Measurements from ENCODE around the gene CHRND.
"Not testable (repeated sequence)": the region's sequence is repeated elsewhere in the genome, so short reads cannot be mapped to it uniquely, and the experiment has no call there.

Gene CHRND

DNA sequence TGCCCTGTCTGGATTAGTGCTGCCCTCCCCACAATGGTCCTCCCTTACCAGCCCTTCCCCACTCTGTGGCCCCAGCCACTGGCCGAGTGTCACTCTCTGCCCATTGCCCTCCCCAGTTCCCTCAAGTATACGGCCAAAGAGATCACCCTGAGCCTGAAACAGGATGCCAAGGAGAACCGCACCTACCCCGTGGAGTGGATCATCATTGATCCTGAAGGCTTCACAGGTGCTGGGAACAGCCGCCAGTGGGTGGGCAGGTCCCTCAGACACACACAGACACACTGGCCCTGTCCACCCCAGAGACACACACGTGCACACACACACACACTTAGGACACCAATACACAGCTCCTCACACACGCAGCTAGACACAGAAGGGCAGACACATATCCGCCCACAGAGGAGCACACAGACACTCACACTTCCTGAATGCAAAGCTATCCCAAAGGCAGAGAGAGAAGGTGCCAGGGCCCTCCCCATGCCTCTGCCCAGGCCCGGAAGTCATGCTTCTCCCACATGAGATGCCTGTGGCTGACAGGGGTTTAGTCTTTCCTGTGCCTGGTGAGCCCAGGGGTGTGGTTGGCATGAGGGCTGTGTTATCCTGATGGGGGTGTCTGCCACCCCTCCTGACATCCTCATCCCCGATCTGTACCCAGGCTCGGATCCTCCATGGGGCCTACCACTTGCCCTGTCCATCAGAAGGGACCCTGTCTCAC lies 2.9 kb downstream of the CHRND start:
- no peak for DNase-seq

DNA sequence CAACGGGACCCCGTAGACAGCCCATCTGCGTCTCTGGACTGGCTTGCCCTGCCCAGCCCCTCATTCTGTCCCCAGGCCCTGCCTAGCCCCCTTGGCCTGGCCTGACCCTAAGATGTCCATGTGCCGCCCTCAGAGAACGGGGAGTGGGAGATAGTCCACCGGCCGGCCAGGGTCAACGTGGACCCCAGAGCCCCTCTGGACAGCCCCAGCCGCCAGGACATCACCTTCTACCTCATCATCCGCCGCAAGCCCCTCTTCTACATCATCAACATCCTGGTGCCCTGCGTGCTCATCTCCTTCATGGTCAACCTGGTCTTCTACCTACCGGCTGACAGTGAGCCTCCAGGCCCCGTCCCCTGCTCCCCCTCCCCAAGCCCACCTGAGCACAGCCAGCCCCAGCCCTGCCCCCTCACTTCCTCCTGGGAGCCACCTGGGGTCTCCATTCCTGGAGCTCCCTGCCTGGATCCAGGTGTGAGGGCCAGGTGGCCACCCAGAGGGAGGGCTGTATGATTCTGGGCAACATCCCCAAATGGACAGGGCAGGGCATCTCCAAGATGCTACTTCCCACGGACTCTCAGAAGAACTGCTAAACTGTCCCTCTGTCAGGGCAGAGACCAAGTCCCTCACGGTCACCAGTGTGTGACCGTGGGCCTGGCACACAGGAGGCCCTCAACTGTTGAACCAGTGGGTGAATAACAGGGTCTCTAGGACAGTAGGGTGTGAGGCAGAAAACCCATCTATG lies 4.0 kb downstream of the CHRND start:
- no peak for DNase-seq

DNA sequence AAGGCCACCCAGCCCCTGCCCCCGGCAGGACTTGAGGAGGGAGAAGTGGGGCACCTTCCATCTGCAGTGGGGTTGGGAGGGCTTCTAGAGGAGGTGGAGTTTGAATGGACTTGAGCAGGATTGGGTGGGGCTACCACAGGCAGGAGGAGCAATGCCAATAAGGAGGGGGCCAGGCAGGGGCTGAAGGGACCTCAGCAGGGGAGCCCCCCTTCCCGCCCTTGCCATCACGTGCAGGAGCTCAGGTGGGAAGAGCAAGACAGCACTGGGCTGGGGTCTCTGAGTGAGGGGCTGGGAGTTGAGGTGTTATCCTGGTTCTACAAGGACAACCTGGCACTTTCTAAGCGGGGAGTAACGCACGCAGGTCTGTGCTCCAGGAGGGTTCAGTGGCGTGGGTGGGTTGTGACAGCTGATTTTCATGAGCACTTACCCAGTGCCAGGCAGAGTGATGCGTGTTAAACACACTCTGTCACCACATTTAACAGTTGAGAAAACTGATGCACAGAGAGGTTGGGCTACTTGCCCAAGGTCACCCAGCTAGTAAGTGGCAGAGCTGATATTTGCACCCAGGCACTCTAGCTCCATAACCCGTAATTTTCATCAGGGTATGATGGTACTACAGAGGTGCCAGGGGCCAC lies 4.8 kb downstream of the CHRND start:
- no peak for DNase-seq

DNA sequence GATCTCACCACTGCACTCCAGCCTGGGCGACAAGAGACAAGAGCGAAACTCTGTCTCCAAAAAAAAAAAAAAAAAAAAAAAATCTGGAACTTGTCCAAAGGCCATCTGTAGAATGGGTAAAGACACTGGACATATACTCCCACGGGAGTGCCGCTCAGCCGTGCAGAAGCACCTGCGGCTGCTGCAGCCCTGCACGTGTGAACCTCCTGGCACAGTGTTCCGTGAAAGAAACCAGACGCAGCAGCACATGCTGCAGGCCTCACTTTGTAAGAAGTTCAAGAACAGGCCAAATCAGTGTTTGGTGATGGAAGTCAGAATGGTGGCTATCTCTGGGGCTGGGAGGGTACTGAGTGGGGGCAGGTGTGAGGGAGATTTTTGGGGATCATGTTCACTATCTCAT lies 6.5 kb downstream of the CHRND start:
- DNase-seq, result no peak

- not testable (repeated sequence) for DNase-seq
These were observed 6.9 kb downstream of the CHRND start for GRCh38 chr2:232532821-232533220.

DNA sequence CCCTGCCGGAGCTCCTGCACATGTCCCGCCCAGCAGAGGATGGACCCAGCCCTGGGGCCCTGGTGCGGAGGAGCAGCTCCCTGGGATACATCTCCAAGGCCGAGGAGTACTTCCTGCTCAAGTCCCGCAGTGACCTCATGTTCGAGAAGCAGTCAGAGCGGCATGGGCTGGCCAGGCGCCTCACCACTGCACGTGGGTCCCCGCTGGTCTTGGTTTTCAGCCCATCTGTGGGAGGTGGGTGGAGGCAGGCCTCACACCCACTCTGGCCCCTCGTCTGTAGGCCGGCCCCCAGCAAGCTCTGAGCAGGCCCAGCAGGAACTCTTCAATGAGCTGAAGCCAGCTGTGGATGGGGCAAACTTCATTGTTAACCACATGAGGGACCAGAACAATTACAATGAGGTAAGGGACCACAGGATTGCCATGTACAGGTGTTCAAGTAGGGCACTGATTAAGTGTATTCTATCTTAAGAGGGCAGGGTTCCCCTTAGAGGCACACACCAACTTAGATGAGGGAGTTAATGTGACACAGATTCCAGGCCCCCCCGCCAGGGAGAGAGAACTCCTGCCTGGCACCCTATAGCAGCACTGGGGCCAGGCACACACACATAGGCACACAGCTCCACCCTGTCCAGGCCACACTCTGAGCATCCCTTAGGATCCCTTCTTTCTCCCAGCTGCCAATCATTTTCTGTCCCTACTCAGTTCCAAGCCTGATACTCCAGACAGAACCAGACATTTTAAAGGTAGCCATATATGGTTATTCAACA lies 8.2 kb downstream of the CHRND start:
- DNase-seq, result no peak

DNA sequence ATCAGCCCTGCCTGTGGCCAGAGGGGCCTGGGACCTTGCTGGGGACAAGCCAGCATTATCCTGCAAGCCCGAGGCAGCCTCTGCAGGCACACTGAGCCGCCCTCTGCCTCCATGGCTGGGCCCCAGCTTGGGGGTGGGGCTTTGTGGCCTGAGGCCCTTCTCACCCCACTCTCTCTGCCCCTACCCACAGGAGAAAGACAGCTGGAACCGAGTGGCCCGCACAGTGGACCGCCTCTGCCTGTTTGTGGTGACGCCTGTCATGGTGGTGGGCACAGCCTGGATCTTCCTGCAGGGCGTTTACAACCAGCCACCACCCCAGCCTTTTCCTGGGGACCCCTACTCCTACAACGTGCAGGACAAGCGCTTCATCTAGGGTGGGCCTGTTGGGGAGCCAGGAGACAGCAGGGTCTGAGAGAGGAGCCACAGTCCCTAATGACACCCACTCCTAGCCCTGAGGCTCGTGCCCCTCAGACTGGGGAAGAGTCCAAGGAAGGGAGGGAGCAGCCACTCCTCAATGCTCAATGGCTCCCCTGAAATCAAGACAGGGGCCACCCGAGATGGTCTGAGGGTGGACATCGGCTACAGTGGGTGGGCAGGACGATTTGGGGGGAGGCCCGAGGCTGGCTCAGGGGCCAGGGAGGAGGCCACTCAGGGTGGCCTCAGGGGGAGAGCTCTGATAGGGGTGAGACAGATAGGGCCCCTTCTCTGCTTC lies 9.1 kb downstream of the CHRND start:
- no peak for DNase-seq

GRCh38 chr2:232535761-232536530 lies 10.0 kb downstream of the CHRND start:
- no peak for DNase-seq

DNA sequence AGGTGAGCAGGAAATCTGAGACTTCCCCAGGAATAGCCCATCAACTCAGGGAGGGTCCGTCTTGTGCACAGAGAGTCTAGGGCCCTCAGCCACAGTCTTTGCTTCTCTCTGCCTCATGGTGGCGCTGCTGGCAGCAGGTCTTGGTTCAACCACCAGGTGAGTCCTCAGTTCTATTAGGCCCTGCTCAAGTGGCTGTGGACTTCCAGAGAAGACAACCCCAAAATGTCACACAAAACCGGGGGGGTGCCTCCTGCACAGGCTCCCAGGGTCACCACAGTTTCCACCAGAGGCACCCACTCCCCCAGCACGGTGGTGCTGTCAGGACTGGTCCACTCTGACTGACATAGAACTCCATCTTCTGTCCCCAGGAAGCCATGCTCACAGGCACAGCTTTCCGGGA lies 11.1 kb downstream of the CHRND start:
- DNase-seq, result no peak

DNA sequence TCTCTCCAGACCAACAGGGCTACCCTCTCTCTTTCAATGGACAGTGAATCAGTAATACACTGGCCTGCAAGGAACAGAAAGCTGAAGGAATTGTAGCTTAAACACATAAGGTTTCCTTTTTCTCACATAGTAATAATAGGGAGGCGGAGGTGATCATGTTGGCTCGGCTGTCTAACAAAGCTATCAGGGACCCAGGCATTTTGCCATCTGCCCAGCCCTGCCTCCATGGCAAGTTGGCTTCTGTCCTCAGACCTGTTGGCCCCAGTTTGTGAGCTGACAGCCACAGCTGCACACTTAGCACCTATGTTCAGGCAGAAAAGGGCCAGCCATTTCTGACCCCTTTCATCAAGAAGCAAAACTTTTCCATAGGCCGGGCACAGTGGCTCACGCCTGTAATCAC lies 11.5 kb downstream of the CHRND start:
- no peak for DNase-seq

GRCh38 chr2:232538671-232539070 lies 12.7 kb downstream of the CHRND start:
- DNase-seq, result no peak

- DNase-seq, result no peak
These were observed 13.6 kb downstream of the CHRND start, which contains the start of gene CHRNG for GRCh38 chr2:232539298-232540231. CHRNG (plus strand) TSS chr2:232539692; CDS start chr2:232539748, 56 bp downstream.

DNA sequence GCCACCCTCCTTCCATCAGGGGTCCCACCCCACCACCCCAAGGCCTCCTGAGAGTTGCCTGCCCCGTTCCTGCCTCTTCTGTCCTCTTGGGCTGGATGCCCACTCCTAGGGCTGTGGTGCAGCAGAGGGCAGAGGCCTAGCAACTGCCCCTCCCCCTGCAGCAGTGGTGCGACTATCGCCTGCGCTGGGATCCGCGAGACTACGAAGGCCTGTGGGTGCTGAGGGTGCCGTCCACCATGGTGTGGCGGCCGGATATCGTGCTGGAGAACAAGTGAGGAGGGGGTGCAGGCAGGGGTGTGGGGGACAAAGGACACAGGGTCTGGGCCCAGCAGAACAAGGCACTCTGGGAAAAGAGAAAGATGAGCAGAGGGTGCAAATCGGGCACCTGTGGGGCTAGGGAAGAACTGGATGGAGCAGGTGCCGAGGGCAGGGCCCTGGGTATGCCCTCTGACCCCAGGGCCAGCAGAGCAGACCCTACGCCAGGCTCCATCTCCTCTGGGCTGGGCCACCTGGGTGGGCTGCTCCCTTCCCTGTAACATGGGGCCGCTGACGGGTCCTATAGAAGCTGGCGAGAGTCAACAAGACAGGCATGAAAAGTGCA lies 14.6 kb downstream of the CHRND start:
- DNase-seq, result no peak

DNA sequence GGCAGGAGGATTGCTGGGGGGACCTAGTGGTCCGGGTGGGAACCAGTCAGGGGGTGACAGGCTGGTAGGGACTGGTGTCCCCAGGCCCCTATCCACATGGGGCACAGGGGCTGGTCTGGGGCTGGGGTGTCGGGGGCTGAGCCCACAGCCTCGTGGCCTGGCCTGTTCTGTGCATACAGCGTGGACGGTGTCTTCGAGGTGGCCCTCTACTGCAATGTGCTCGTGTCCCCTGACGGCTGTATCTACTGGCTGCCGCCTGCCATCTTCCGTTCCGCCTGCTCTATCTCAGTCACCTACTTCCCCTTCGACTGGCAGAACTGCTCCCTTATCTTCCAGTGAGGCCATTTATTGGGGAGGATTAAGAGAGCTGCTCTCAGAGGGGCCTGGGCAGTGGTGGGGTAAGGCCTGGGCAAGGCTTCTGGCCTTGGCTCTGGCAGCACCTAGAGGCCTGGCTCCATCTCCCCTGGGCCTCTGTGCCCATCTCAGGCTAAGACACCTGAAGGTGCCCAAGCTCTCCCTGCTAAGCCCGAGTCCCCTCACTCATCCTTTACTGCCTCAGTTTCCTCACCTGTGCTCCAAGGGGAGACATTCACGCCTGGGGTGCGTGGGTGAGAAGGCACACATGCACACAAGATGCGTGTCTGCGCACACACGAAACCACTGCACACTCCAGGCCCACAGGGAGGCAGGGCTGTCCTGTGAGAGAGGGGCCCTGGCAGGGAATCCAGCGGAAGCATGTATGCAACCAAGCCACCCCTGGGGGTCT lies 15.4 kb downstream of the CHRND start:
- no peak for DNase-seq

GRCh38 chr2:232541961-232542714 lies 16.2 kb downstream of the CHRND start:
- no peak for DNase-seq

GRCh38 chr2:232542715-232543467 lies 16.9 kb downstream of the CHRND start:
- DNase-seq, result no peak

GRCh38 chr2:232543491-232543890 lies 17.5 kb downstream of the CHRND start:
- DNase-seq, result no peak

Measured in GOT3 (cell line).